GM06990 (cell line): ENCODE results near the gene ACE.

ENCODE experiments used
- DNase-seq: peaks from one replicate; pipeline ENCODE4 v3.0.0-alpha.2; 2011; ENCODE audit not compliant: insufficient read length; ENCODE audit errors: extremely low read depth
- H3K27me3 ChIP-seq: replicated peaks from 2 replicates; pipeline ENCODE4 v1.6.0; 2011; ENCODE audit warnings: low read length; ENCODE audit not compliant: control insufficient read depth, insufficient read depth
- H3K36me3 ChIP-seq: 2 replicates; pipeline ENCODE4 v1.5.1; 2011; ENCODE audit warnings: low read length; ENCODE audit not compliant: control insufficient read depth, insufficient read depth
- H3K4me3 ChIP-seq: replicated peaks from 2 replicates; pipeline ENCODE4 v1.5.1; 2011; ENCODE audit warnings: low read depth, mild to moderate bottlenecking, control low read depth, low read length
- CTCF ChIP-seq: IDR thresholded peaks from 2 replicates; pipeline ENCODE4 v1.5.1; 2011; ENCODE audit warnings: low read length, control low read depth, mild to moderate bottlenecking, inconsistent platforms; ENCODE audit not compliant: insufficient read depth, poor library complexity, severe bottlenecking

ACE gene

GRCh38 chr17:63482509-63482908 is 5.6 kb downstream of the ACE start:
- DNase-seq, result no peak
- TF ChIP-seq CTCF, result no peak
- Histone ChIP-seq H3K27me3 (peaks cover 1% of the 10 kb centered on the region), H3K4me3 (no peak overlapping the region), H3K36me3 (no peaks in the 10 kb centered on the region)

GRCh38 chr17:63483038-63483437 is 6.2 kb downstream of the ACE start:
- H3K4me3 ChIP-seq, result no peak overlapping the region
- no peak for DNase-seq
- H3K27me3 ChIP-seq, result peaks cover 1% of the 10 kb centered on the region
- no peaks in the 10 kb centered on the region for H3K36me3 ChIP-seq
- no peak for TF ChIP-seq CTCF

- no peaks in the 10 kb centered on the region for H3K36me3 ChIP-seq
- no peaks in the 10 kb centered on the region; the same call in 1 of the 2 replicates for H3K27me3 ChIP-seq
- DNase-seq, result no peak
- TF ChIP-seq CTCF, result no peak
- H3K4me3 ChIP-seq, result no peak overlapping the region
Observed at GRCh38 chr17:63483655-63484575, 7.1 kb downstream of the ACE start.

- TF ChIP-seq CTCF, result no peak
- H3K4me3 ChIP-seq, result no peak overlapping the region
- no peak for DNase-seq
- no peaks in the 10 kb centered on the region; the same call in 1 of the 2 replicates for H3K27me3 ChIP-seq
- no peaks in the 10 kb centered on the region for H3K36me3 ChIP-seq
Observed at GRCh38 chr17:63486317-63487013, 9.6 kb downstream of the ACE start.

GRCh38 chr17:63487014-63487339 is 10.1 kb downstream of the ACE start:
- TF ChIP-seq CTCF, result no peak
- H3K36me3 ChIP-seq, result no peaks in the 10 kb centered on the region
- H3K27me3 ChIP-seq, result no peaks in the 10 kb centered on the region; the same call in 1 of the 2 replicates
- no peak overlapping the region for H3K4me3 ChIP-seq
- DNase-seq, result no peak
